Stimulated activated naive CD8-positive, alpha-beta T cell treated with anti-CD3 and anti-CD28 coated beads, Interleukin-15, amount 100 ng/mL, for 72 hours (primary cell): ENCODE data around the gene MRPL3.
A peak's percentile ranks its signal among the peaks of the same experiment; 100 is the strongest.

Experiments
- ATAC-seq: fragments of 150-1000 bp; cut with Tn5 transposase; 2 replicates; pipeline ENCODE4 v1.10.0; 2021; ENCODE audit warnings: mild to moderate bottlenecking, moderate library complexity
- DNase-seq, 2 donors: peaks; one replicate each; pipeline ENCODE4 v3.0.0; 2021 to 2022
- H3K27ac Mint-ChIP-seq, 2 donors: one replicate each; pipeline ENCODE4 v1.8.0; 2022; ENCODE audit warnings: mild to moderate bottlenecking in 2 of 2, mixed read lengths in 2 of 2, moderate library complexity in 2 of 2
- H3K27me3 Mint-ChIP-seq: one replicate; pipeline ENCODE4 v1.8.0; 2022; ENCODE audit warnings: mixed read lengths
- H3K4me1 Mint-ChIP-seq: one replicate; pipeline ENCODE4 v1.8.0; 2022; ENCODE audit warnings: mild to moderate bottlenecking, mixed read lengths
- H3K4me3 Mint-ChIP-seq, 2 donors: one replicate each; pipeline ENCODE4 v1.8.0; 2022; ENCODE audit warnings: mild to moderate bottlenecking in 2 of 2, mixed read lengths in 2 of 2, moderate library complexity in 1 of 2
- H3K9me3 Mint-ChIP-seq, 2 donors: one replicate each; pipeline ENCODE4 v1.8.0; 2022; ENCODE audit warnings: mixed read lengths in 2 of 2

Gene MRPL3

DNA sequence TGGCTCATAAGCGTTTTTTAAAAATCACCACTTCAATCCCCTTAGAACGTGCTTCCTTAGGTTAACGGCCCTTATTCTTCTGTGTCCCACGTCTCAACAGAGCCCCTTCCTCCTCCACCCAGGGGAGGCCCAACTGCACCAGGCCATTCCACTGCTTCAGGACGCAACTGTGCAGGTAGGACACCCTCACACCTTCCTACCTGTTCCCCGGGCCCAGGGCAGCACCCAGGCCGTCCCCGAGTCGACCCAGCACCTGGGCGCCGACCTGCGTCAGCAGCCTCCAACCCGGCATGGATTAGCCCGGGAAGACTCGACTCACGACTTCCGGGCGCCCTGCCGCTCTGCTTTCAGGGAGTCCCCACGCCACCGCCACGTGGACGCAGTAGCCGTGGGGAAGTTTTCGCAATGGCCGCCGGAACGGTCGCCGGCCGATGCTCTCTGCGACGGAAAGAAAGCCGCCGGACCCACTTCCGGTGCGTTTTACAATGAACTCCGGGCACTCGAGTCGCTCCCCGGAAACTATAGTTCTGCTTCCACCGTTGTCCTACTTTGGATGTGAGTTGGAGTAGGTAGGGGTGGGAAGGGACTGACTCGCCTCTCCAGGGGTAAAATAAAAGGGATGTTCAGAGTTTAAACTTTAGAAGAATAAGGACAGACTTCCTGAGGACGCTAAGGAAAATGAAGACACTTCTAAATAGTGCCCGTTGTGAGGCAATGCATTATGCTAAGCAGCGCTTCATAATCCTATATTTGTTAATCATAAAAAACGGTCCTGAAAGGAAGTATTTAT, at the start of gene MRPL3:
Gene MRPL3, minus strand, starts transcription at position 442 of the 790 bp plus-strand sequence. Its CDS starts 150 bp downstream, at position 292.
- H3K27ac Mint-ChIP-seq = peak within 1 kb of the TSS; percentile 99
- DNase-seq = peak; percentile 81 to 89
- peak within 1 kb of the TSS; percentile 99 for H3K4me3 Mint-ChIP-seq

DNA sequence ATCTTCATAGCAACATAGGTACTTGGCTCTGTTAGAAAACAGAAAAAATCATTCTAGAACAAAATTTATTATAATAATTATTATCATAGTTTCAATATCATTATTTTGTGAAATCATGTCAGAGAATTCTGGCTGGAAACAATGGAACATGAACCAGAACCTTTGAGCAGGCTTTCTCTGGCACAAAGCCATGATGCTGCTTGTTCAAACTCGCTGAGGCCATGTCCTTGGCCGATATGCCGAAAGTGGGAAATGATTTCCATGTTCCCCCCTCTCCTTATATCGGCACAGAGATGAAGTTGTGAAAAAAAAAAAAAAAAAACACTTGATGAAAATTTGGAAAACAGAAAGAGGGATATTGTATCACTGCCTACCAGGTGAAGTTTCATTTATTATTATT, 49.0 kb upstream of the MRPL3 start:
- Mint-ChIP-seq H3K4me1 (peaks cover 9% of the 10 kb centered on the region), H3K27ac (no peak overlapping the region), H3K9me3 (no peaks in the 10 kb centered on the region), H3K27me3 (peaks cover 14% of the 10 kb centered on the region), H3K4me3 (no peak overlapping the region)
- DNase-seq = no peak
- ATAC-seq = no peak

More for the DNA sequence above, at the start of gene MRPL3:
- Mint-ChIP-seq H3K27me3 (no peaks in the 10 kb centered on the region), H3K9me3 (no peaks in the 10 kb centered on the region), H3K4me1 (peaks cover 38% of the 10 kb centered on the region)
- peak; percentile 95 for ATAC-seq

DNA sequence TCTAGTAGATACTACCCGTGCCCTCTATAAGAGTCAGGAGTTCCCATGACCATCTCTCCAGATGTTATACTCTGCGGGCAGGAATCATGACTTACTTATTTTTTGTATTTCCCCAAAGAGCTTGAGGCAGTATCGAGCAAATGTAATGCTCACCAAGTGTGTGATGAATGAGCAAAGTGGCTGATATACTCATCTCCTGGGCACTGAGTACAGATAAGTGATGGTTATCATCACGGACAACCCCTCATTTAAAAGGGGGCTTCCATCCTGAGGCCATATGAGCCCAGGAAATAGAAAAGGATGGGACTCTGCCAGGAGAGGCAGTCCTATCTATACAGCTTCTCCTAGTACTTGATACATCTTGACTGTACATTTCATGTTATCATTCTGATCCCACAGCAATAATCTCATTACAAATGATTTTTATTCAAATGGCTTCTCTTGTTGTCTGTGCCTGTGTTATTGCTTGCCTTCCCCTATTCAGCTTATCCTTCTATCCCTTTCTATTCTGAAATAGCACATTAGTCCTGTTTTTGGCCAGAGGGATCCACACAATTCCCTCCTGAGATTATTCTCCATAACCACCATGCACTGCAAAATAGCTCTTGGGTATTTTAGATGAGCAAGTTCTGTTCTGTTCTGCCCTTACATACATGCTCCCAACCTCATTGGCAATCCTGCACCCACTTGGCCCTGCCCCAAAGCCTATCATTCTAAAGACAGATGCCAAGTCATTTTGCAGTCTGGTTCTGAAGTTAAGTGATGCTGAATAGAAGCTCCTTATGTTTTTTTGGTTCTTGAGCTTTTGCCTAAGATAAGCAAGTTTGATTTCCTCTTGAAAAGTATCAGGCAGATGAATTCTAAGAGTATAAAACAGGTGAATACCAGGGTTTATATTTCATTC, 48.0 kb upstream of the MRPL3 start:
- no peak for ATAC-seq
- H3K27ac Mint-ChIP-seq = no peak overlapping the region
- peaks cover 9% of the 10 kb centered on the region for H3K4me1 Mint-ChIP-seq
- DNase-seq = no peak
- no peaks in the 10 kb centered on the region for H3K9me3 Mint-ChIP-seq
- H3K4me3 Mint-ChIP-seq = no peak overlapping the region
- H3K27me3 Mint-ChIP-seq = peaks cover 14% of the 10 kb centered on the region

DNA sequence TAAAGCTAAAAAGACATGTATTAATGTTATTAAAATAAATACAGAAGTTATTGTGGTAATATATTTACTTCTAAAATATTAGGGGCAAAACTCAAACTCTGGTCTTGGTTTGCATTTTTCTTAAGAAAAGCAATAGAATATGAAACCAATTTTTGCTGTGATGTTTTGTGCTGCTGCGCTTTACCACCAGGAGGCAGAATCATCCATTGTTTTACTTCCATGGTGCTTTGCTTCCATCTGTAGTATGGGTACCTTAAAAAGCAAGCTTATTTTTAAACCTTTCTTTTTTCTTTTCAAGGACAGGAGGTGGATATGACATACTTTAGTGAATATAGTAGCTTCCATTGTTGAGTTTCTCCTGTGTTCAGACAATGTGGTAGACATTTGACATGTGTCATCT, 46.6 kb upstream of the MRPL3 start:
- H3K27ac Mint-ChIP-seq = no peak overlapping the region
- peaks cover 14% of the 10 kb centered on the region for H3K27me3 Mint-ChIP-seq
- H3K4me1 Mint-ChIP-seq = peaks cover 9% of the 10 kb centered on the region
- DNase-seq (peak in 1 of 2 donors; percentile 18), ATAC-seq (peak; percentile 37)
- H3K4me3 Mint-ChIP-seq = no peak overlapping the region
- H3K9me3 Mint-ChIP-seq = no peaks in the 10 kb centered on the region

DNA sequence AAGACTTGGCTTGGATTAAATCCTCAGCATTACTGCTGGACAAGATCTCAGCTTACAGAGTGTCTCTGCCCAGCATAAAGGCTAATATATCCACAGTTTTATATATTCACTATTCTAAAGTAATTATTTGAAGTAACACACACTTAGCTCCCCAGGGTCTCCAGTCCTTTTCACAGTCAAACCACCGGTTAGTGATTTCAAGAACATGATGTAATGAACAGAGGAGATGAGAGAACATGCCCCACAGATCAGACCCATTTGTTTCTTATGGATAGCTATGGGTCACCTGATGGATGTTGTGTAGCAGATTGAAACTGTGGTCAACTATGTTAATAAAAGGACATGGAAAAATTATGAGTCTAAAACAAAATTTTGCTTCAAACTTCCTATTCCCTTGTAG, 44.8 kb upstream of the MRPL3 start:
- no peak overlapping the region for H3K4me3 Mint-ChIP-seq

DNA sequence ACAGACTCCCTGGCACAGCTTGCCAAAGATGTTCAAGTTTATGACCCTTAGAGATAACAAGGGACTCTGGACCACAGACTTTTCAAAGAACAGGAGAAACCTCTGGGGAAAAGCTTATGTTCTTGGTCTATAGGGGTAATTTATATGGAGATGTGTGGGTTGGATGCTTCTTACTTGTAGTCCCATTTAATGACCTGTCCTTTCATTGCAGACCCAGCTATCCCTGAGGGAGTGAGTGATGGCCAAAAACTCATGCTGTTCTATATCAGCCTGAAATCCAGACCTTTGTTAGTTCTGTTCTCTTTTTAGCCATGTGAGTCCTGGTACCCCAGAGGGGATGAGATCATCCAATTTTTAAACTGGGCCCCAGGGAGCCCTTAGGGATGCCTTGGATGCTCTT, 43.7 kb upstream of the MRPL3 start:
- ATAC-seq (no peak), DNase-seq (no peak)
- no peaks in the 10 kb centered on the region for H3K9me3 Mint-ChIP-seq
- no peak overlapping the region for H3K4me3 Mint-ChIP-seq
- no peaks in the 10 kb centered on the region for H3K4me1 Mint-ChIP-seq
- H3K27me3 Mint-ChIP-seq = peaks cover 6% of the 10 kb centered on the region
- no peak overlapping the region for H3K27ac Mint-ChIP-seq

More for the DNA sequence above, 44.8 kb upstream of the MRPL3 start:
- no peaks in the 10 kb centered on the region for H3K4me1 Mint-ChIP-seq
- ATAC-seq = no peak
- DNase-seq = no peak
- H3K9me3 Mint-ChIP-seq = no peaks in the 10 kb centered on the region
- no peak overlapping the region for H3K27ac Mint-ChIP-seq
- peaks cover 12% of the 10 kb centered on the region for H3K27me3 Mint-ChIP-seq

DNA sequence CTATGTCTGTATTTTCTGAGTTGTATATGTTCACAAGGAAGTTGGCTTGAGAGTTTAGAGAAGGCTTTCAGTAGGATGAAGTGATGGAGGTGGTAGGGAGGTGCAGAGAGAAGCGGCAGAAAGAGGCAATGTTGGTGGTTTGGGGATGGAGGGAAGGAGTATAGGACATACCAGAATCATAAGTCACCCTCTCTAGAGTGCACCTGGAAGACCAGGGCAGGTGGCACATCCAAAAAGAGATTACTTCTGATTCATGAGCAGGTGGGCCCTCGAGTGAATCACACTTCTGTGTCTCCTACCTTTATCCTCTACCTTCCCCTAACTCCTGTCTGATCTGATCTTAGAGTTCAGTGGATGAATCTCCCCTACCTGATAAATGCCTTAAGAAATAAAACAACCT, 41.8 kb upstream of the MRPL3 start:
- ATAC-seq = no peak
- Mint-ChIP-seq H3K9me3 (no peaks in the 10 kb centered on the region), H3K27ac (no peak overlapping the region), H3K4me1 (no peaks in the 10 kb centered on the region), H3K27me3 (peaks cover 21% of the 10 kb centered on the region), H3K4me3 (no peak overlapping the region)
- no peak for DNase-seq

DNA sequence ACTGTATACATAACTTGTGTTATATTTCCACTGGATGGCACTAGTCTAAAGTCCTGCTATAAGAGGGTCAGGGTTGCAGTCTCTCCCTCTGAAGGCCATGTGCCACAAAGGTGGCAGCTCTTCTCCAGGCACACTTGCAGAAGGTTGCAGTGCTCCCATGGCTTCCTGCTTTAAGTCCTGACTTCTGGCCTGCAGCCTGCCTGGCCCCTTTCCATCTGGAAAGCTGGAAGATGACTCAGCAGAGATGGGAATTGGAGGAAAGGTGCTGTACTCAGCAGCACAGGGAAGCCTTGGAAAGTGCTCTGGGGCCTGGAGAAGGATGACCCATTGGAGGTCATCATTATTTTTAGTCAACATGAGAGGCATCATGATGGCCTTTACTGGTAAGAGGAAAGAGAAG, 40.9 kb upstream of the MRPL3 start:
- Mint-ChIP-seq H3K4me1 (no peaks in the 10 kb centered on the region), H3K27me3 (peaks cover 26% of the 10 kb centered on the region), H3K9me3 (no peaks in the 10 kb centered on the region), H3K4me3 (no peak overlapping the region), H3K27ac (no peak overlapping the region)
- ATAC-seq (no peak), DNase-seq (no peak)

DNA sequence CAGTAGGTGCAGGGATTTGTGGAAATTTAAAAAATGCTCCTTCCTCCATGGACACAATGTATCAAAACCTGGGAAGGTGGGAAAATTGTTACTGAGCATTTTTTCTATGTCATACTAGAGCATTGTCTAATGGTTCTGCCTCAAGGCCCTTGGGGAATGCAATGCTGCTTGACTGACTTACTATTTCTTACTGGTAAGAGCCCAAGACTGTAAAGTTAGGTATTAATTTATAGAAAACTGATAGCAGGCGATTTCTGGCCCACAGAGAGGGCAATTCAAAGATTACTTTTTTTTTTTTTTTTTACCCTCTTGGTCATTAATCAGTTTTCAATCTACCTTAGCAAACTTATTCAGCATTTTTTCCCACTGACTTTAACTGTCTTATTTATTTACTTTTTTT, 38.5 kb upstream of the MRPL3 start:
- ATAC-seq = no peak
- H3K27ac Mint-ChIP-seq = no peak overlapping the region

DNA sequence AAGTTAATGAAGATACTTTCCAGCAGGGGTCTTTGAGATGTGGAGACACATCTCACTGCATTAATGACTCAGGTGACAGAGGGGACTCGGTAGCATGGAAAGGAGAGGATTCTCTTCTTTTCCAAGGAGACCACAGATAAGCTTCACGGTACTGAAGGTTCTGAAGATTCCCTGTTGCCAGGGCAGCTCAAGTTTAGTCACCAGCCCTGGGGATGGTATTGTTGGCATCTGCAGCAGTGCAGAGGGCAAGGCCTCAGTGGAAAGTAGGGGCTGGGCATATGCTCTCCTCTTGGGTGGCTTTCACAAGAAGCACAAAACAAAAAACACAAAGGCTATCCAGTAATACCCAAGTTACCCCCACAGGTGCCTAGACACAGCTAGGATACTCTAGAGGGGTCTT, 38.0 kb upstream of the MRPL3 start:
- ATAC-seq (no peak), DNase-seq (no peak)
- Mint-ChIP-seq H3K27ac (no peak overlapping the region), H3K27me3 (peaks cover 33% of the 10 kb centered on the region), H3K4me3 (no peak overlapping the region), H3K4me1 (no peaks in the 10 kb centered on the region), H3K9me3 (no peaks in the 10 kb centered on the region)

More for the DNA sequence above, 38.5 kb upstream of the MRPL3 start:
- Mint-ChIP-seq H3K27me3 (peaks cover 28% of the 10 kb centered on the region), H3K4me1 (no peaks in the 10 kb centered on the region), H3K9me3 (no peaks in the 10 kb centered on the region), H3K4me3 (no peak overlapping the region)
- no peak for DNase-seq

DNA sequence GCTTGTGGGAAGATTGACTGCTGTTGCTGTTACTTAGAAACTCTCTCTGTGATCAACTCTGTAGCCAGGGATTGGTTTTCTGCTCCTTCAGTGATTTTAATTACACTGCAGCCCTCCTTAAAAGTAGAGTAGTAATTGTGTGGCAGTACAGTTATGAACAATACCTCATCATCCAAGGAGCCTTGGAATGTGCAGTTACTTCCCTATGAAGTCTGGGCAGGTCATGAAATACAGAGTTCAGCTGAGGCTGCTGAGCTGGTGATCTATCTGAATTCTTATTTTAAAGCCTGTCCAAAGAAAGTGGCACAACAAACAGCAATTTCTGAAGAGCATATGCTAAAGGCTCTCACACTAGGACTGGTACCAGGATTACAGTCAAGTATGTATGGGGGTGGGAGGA, 37.4 kb upstream of the MRPL3 start:
- DNase-seq (no peak), ATAC-seq (no peak)
- Mint-ChIP-seq H3K27ac (no peak overlapping the region), H3K27me3 (peaks cover 37% of the 10 kb centered on the region), H3K4me3 (no peak overlapping the region), H3K4me1 (no peaks in the 10 kb centered on the region), H3K9me3 (no peaks in the 10 kb centered on the region)

DNA sequence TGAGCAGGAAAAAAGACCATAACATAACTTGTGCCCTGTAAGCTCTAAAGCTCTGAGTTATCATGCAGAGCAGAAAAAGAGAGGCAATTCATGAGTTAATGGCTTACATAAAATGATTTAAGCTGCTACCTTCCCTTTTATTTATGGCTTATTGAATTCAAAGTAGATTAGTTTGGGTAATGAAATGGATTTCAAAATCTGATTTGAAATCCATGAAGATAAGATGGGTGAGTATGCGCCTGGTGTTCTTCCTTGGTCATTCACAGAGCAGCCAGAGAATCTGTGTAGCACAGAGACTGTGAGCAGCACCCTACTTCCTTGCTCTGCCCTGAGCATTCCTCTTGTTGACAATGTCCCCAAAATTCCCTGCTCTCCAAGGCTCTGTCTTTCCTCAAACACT, 36.2 kb upstream of the MRPL3 start:
- Mint-ChIP-seq H3K9me3 (no peaks in the 10 kb centered on the region), H3K4me1 (no peaks in the 10 kb centered on the region), H3K27me3 (peaks cover 35% of the 10 kb centered on the region), H3K27ac (no peak overlapping the region), H3K4me3 (no peak overlapping the region)
- DNase-seq (no peak), ATAC-seq (no peak)

DNA sequence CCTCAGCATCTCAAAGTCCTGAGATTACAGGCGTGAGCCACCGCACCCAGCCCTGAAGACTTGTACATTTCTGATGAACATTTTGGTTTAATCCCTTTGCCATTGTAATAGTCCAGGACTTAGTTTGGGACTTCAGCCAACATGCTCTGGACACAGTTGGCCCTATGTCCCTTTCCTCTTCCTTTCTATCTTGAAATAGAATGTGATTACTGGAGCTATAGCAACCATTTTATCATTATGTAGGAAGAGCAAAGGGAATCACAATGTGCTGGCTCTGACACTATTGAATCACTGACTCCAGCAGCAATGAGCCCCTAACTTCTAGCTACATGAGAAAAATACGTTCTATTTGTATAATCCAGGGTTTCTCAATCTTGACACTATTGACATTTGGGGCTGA, 34.8 kb upstream of the MRPL3 start:
- ATAC-seq (no peak), DNase-seq (no peak)
- no peak overlapping the region for H3K27ac Mint-ChIP-seq
- no peaks in the 10 kb centered on the region for H3K9me3 Mint-ChIP-seq
- H3K27me3 Mint-ChIP-seq = peaks cover 34% of the 10 kb centered on the region
- H3K4me3 Mint-ChIP-seq = no peak overlapping the region
- H3K4me1 Mint-ChIP-seq = no peaks in the 10 kb centered on the region

DNA sequence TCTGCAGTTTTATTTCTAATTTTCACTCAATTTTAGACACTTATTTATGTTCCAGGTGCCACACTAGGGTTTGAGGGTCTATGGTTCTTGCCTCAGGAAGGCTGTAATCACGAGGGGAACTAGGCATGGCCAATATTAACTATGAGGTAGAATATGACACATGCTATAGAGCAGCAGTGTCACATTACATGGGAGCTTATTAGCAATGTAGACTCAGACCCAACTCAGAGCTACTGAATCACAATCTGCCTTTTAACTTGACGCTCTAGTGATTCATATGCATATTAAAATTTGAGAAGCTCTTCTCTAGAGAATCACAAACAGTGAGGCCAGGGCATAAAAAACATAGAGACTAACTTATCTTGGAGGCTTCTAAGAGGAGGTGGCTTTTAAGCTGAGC, 32.8 kb upstream of the MRPL3 start:
- Mint-ChIP-seq H3K4me1 (no peaks in the 10 kb centered on the region), H3K9me3 (no peaks in the 10 kb centered on the region), H3K27ac (no peak overlapping the region), H3K27me3 (peaks cover 39% of the 10 kb centered on the region), H3K4me3 (no peak overlapping the region)
- DNase-seq = no peak
- no peak for ATAC-seq

DNA sequence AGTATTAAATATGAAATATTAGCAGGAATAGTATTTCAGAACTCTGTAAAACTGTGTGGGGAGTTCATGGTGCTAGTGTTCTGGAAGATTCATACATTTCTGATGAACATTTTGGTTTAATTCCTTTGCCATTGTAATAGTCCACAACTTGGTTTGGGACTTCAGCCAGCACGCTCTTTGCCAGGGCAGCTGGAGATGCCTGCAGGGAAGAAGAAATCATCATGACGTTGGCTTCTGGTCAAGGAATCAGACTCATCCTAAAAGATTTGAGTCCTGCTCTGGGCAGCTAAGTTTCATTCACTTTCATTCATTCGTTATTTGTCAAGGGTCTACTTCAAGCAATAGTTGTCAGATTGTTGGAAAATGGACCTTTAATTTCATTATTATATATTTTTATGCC, 32.4 kb upstream of the MRPL3 start:
- ATAC-seq (no peak), DNase-seq (no peak)
- Mint-ChIP-seq H3K9me3 (no peaks in the 10 kb centered on the region), H3K4me1 (no peaks in the 10 kb centered on the region), H3K27me3 (peaks cover 35% of the 10 kb centered on the region), H3K4me3 (no peak overlapping the region), H3K27ac (no peak overlapping the region)

DNA sequence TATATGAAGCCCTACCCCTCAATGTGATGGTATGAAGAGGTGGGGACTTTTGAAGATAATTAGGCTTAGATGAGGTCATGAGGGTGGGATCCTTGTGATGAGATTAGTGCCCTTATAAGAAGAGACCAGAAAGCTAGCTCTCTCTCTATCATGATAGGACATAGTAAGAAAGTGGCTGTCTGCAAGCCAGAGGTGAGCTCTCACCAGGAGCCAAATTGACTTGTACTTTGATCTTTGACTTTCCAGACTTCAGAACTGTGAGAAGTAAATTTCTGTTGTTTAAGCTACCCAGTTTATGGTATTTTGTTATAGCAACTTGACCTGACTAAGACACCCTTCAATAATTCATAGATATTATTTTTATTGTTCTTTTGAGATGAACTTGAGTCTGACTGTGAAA, 29.9 kb upstream of the MRPL3 start:
- no peak overlapping the region for H3K4me3 Mint-ChIP-seq

More for the DNA sequence above, 29.9 kb upstream of the MRPL3 start:
- ATAC-seq = no peak
- H3K27ac Mint-ChIP-seq = no peak overlapping the region
- no peaks in the 10 kb centered on the region for H3K4me1 Mint-ChIP-seq
- no peaks in the 10 kb centered on the region for H3K9me3 Mint-ChIP-seq
- peaks cover 42% of the 10 kb centered on the region for H3K27me3 Mint-ChIP-seq
- no peak for DNase-seq
